ENCODE data around the gene LPCAT2. TPM values are rescaled to one million over a fixed set of nuclear protein-coding genes. Genes with fewer than 3 reads are reported as not detected.

Gene LPCAT2
- total and polyA plus RNA-seq, 2 experiments from 2014 or later, result 7.8 to 23.8 TPM

- TF ChIP-seq CTCF (conservative IDR thresholded peaks at IDR 0.05; ENCODE audit: low read depth in 2 of 2) (no peak), NANOG (IDR thresholded peaks at IDR 0.05; ENCODE audit: borderline replicate concordance) (no peak), STAT1 (IDR thresholded peaks at IDR 0.05; ENCODE audit: unreplicated experiment) (no peak)
Measured at GRCh38 chr16:55534756-55535155, 25.9 kb downstream of the LPCAT2 start (continued).

GRCh38 chr16:55539049-55539448 is 30.2 kb downstream of the LPCAT2 start:
- Histone ChIP-seq H2AFZ (no peak overlapping the region), H3K27me3 (ENCODE audit: insufficient read depth) (no peaks in the 10 kb centered on the region), H3K36me3 (ENCODE audit: insufficient read depth) (no peaks in the 10 kb centered on the region), H3K27ac (ENCODE audit: low read depth) (no peak overlapping the region; the same call in 1 of the 2 replicates), H3F3A (replicated peaks; ENCODE audit: low read depth) (no peaks in the 10 kb centered on the region), H3K4me1 (ENCODE audit: insufficient read depth) (0 out of 2 replicates have a peak, but pooled peaks cover 5% of the 10 kb centered on the region), H3K79me2 (replicated peaks; ENCODE audit: insufficient read depth) (no peaks in the 10 kb centered on the region), H3K4me2 (no peak overlapping the region), H4K20me1 (replicated peaks; ENCODE audit: insufficient read depth) (no peaks in the 10 kb centered on the region), H3K9me2 (ENCODE audit: insufficient read depth) (no peaks in the 10 kb centered on the region), H3K4me3 (no peak overlapping the region)
- Mint-ChIP-seq H3K4me1 (peaks cover 5% of the 10 kb centered on the region), H3K36me3 (ENCODE audit: low read depth) (no peaks in the 10 kb centered on the region), H3K4me3 (no peak overlapping the region), H3K9me3 (no peaks in the 10 kb centered on the region), H3K27me3 (ENCODE audit: insufficient read depth, low read depth, poor library complexity) (peaks cover 2% of the 10 kb centered on the region), H3K27ac (no peak overlapping the region)
- DNase-seq (ENCODE audit: low spot score), result no peak
- ATAC-seq, result no peak
- TF ChIP-seq NANOG (IDR thresholded peaks at IDR 0.05; ENCODE audit: borderline replicate concordance) (no peak), REST (IDR thresholded peaks at IDR 0.05; ENCODE audit: unreplicated experiment) (no peak), EZH2 (IDR thresholded peaks at IDR 0.05; ENCODE audit: low read depth, unreplicated experiment) (no peak), CTCF (conservative IDR thresholded peaks at IDR 0.05; ENCODE audit: low read depth in 2 of 2) (no peak), ETS1 (IDR thresholded peaks at IDR 0.05) (no peak), ZNF462 (CRISPR knock-in tag; IDR thresholded peaks at IDR 0.05) (no peak), POLR2AphosphoS5 (IDR thresholded peaks at IDR 0.05; ENCODE audit: low read depth) (no peak), JUNB (IDR thresholded peaks at IDR 0.05; ENCODE audit: unreplicated experiment) (no peak), ZNF331 (CRISPR knock-in tag; IDR thresholded peaks at IDR 0.05; ENCODE audit: low read depth) (no peak)
